ENCODE data around the gene MTARC2.

The MTARC2 gene

GRCh38 chr1:220769205-220769604 lies 21.1 kb downstream of the MTARC2 start:
- no peak for DNase-seq (ENCODE audit: low spot score)

- no peak for DNase-seq (ENCODE audit: low spot score)
Observed at GRCh38 chr1:220770245-220770913, 22.3 kb downstream of the MTARC2 start.

- no peak for DNase-seq (ENCODE audit: low spot score)
Observed at GRCh38 chr1:220772846-220773245, 24.7 kb downstream of the MTARC2 start.

- peak; percentile 42 for DNase-seq (ENCODE audit: low spot score)
Observed at GRCh38 chr1:220775240-220775853, 27.2 kb downstream of the MTARC2 start.

GRCh38 chr1:220776254-220776653 lies 28.1 kb downstream of the MTARC2 start:
- no peak for DNase-seq (ENCODE audit: low spot score)

- peak; percentile 77 for DNase-seq (ENCODE audit: low spot score)
Observed at GRCh38 chr1:220776720-220777326, 28.7 kb downstream of the MTARC2 start.

- DNase-seq (ENCODE audit: low spot score): no peak
Observed at GRCh38 chr1:220783453-220783852, 35.3 kb downstream of the MTARC2 start.

GRCh38 chr1:220784751-220785150 lies 36.6 kb downstream of the MTARC2 start:
- no peak for DNase-seq (ENCODE audit: low spot score)

GRCh38 chr1:220785166-220786056 lies 37.3 kb downstream of the MTARC2 start:
- no peak for DNase-seq (ENCODE audit: low spot score)

GRCh38 chr1:220786057-220786336 lies 37.9 kb downstream of the MTARC2 start:
- no peak for DNase-seq (ENCODE audit: low spot score)

- DNase-seq (ENCODE audit: low spot score): peak; percentile 45
Observed at GRCh38 chr1:220786337-220787068, 38.4 kb downstream of the MTARC2 start, which contains the start of gene MTARC1. TSS of gene MTARC1 (plus strand) at chr1:220786913. CDS start at chr1:220786945, 32 bp downstream.

GRCh38 chr1:220787069-220787619 lies 39.0 kb downstream of the MTARC2 start:
- no peak for DNase-seq (ENCODE audit: low spot score)

- no peak for DNase-seq (ENCODE audit: low spot score)
Observed at GRCh38 chr1:220788900-220789299, 40.8 kb downstream of the MTARC2 start.

- no peak for DNase-seq (ENCODE audit: low spot score)
Observed at GRCh38 chr1:220789532-220790147, 41.5 kb downstream of the MTARC2 start.

- peak; percentile 38 for DNase-seq (ENCODE audit: low spot score)
Observed at GRCh38 chr1:220791285-220791684, 43.2 kb downstream of the MTARC2 start.

- no peak for DNase-seq (ENCODE audit: low spot score)
Observed at GRCh38 chr1:220791956-220792355, 43.8 kb downstream of the MTARC2 start.

GRCh38 chr1:220796530-220796929 lies 48.4 kb downstream of the MTARC2 start:
- DNase-seq (ENCODE audit: low spot score): no peak

GRCh38 chr1:220797044-220797443 lies 48.9 kb downstream of the MTARC2 start:
- DNase-seq (ENCODE audit: low spot score): no peak

GRCh38 chr1:220797553-220797952 lies 49.4 kb downstream of the MTARC2 start:
- no peak for DNase-seq (ENCODE audit: low spot score)

GRCh38 chr1:220798338-220798737 lies 50.2 kb downstream of the MTARC2 start:
- DNase-seq (ENCODE audit: low spot score): no peak

GRCh38 chr1:220800262-220800661 lies 52.1 kb downstream of the MTARC2 start:
- no peak for DNase-seq (ENCODE audit: low spot score)
